ENCODE data around the gene CRACR2B. TPM values are rescaled to one million over a fixed set of nuclear protein-coding genes. Genes with fewer than 3 reads are reported as not detected.

Gene CRACR2B
- total and polyA plus RNA-seq, 2 of the 8 experiments (the other 6 are each of a cell fraction or from before 2014, with no cell fraction given): 18.2 to 26.4 TPM

- peak overlapping the region; percentile 15 for H4K5ac ChIP-seq (ENCODE audit: insufficient read length, low read depth, low read length)
- H3K79me2 ChIP-seq (ENCODE audit: control insufficient read depth in 1 of 2, insufficient read depth in 2 of 2, low read length in 2 of 2): no peaks in the 10 kb centered on the region
- no peak overlapping the region; a peak in 1 of 7 replicates for H3K9ac ChIP-seq (replicated peaks in 1 of 4; ENCODE audit: extremely low read depth in 1 of 4, low read depth in 3 of 4, low read length in 3 of 4)
- no peak overlapping the region for H2AFZ ChIP-seq (ENCODE audit: low read length)
- H4K8ac ChIP-seq (ENCODE audit: extremely low read depth, insufficient read depth, low read length): no peak overlapping the region; the same call in 1 of the 2 replicates
- WGBS, 2 experiments (ENCODE audit: extremely low coverage in 1 of 2, insufficient coverage in 1 of 2, insufficient read length in 1 of 2, insufficient replicate concordance in 2 of 2, low coverage in 1 of 2, low lambda C conversion rate in 2 of 2, missing lambda C conversion rate in 1 of 2): 84% methylated on average over 10 of the region's 12 CpGs; no CpG with 5 or more reads in 1 of the 2 experiments
- H3K14ac ChIP-seq (ENCODE audit: insufficient read length): no peak overlapping the region
- H3K79me1 ChIP-seq (ENCODE audit: low read depth, low read length): peaks cover 3% of the 10 kb centered on the region
- no peak overlapping the region for H3K23ac ChIP-seq (ENCODE audit: insufficient read length)
- no peak overlapping the region; the same call in 1 of the 2 replicates for H2BK5ac ChIP-seq (ENCODE audit: low read depth, low read length)
- H2BK120ac ChIP-seq (replicated peaks; ENCODE audit: low read depth, low read length): no peak overlapping the region
- H3K27ac ChIP-seq (ENCODE audit: low read depth, low read length): no peak overlapping the region
- H3K18ac ChIP-seq (ENCODE audit: extremely low read depth, low read length): no peak overlapping the region; the same call in 1 of the 2 replicates
- POLR2A ChIA-PET (ENCODE audit: partially characterized antibody): interaction anchor here (1.2 to 13.8 kb wide), 6 partner anchors 10 to 49 kb away, joined by 4 to 234 read pairs (median 7); partner anchors contain the start of genes CD151, POLR2L and TSPAN4
- H2BK12ac ChIP-seq (ENCODE audit: low read depth, low read length): no peak overlapping the region
- DNase-seq (ENCODE audit: low read depth in 1 of 2, low spot score in 2 of 2) (no peak), FAIRE-seq (no peak)
- H3K4me3 ChIP-seq (ENCODE audit: extremely low read depth in 1 of 4, insufficient read depth in 2 of 4, low read depth in 3 of 4, low read length in 4 of 4): peak overlapping the region in 1 of 4 experiments; percentile 22; a peak in 1 of 8 replicates
- no peak overlapping the region for H2BK15ac ChIP-seq (ENCODE audit: low read length)
- H4K91ac ChIP-seq (replicated peaks; ENCODE audit: insufficient read length, low read length): peak overlapping the region; percentile 69
- H3K9me3 ChIP-seq (ENCODE audit: insufficient read depth in 2 of 2, low read depth in 1 of 2, low read length in 1 of 2): no peaks in the 10 kb centered on the region
- H3K56ac ChIP-seq (replicated peaks; ENCODE audit: insufficient read length, low read depth, low read length): no peak overlapping the region
- H3K4me1 ChIP-seq (replicated peaks in 1 of 4; ENCODE audit: control insufficient read depth in 3 of 4, insufficient read depth in 4 of 4, low read length in 3 of 4): peaks cover 0 to 31% (median 23%) of the 10 kb centered on the region in 4 experiments; a peak in 6 of 7 replicates
- H3K4me2 ChIP-seq (ENCODE audit: insufficient read depth in 1 of 2, low read depth in 2 of 2, low read length in 2 of 2): peak overlapping the region; percentile 24 to 36; a peak in 1 of 4 replicates
- no peaks in the 10 kb centered on the region for H3K23me2 ChIP-seq (ENCODE audit: low read depth, low read length)
- H3K27me3 ChIP-seq (replicated peaks in 1 of 4; ENCODE audit: control insufficient read depth in 3 of 4, extremely low read depth in 1 of 4, insufficient read depth in 3 of 4, low read length in 3 of 4): peaks cover 0 to 2% (median 0%) of the 10 kb centered on the region in 4 experiments; a peak in 1 of 7 replicates
- no peak overlapping the region for H2BK20ac ChIP-seq (ENCODE audit: low read length)
- H3K36me3 ChIP-seq (ENCODE audit: control insufficient read depth in 2 of 4, insufficient read depth in 4 of 4, low read length in 3 of 4): peaks cover 0 to 4% (median 0%) of the 10 kb centered on the region in 4 experiments; a peak in 3 of 8 replicates
- peaks cover 9 to 46% of the 10 kb centered on the region in 2 experiments for H4K20me1 ChIP-seq (replicated peaks in 1 of 2; ENCODE audit: control insufficient read depth in 1 of 2, insufficient read depth in 2 of 2, low read length in 2 of 2)
- no peak overlapping the region for H2AK5ac ChIP-seq (ENCODE audit: low read depth, low read length)
- CTCF ChIA-PET (ENCODE audit: partially characterized antibody): interaction anchor here (1.6 to 10.5 kb wide), 4 partner anchors 11 to 192 kb away, joined by 4 to 74 read pairs (median 11); partner anchors contain the start of gene TSPAN4
- H3K4ac ChIP-seq (replicated peaks; ENCODE audit: insufficient read length, low read depth, low read length): peak overlapping the region; percentile 29
These were observed 34.9 kb downstream of the CRACR2B start for GRCh38 chr11:862696-863022.

All from H1 (cell line).